ENCODE results near the gene FARS2.

GRCh38 chr6:5237805-5238204 is 23.5 kb upstream of the FARS2 start:
- TF ChIP-seq GATA3 (IDR thresholded peaks at IDR 0.05; ENCODE audit: low read depth, low read length) (no peak), GATA2 (IDR thresholded peaks at IDR 0.05; ENCODE audit: low read depth, low read length) (no peak)
